ENCODE results near the gene PCYT2. TPM values are rescaled to one million over a fixed set of nuclear protein-coding genes. Genes with fewer than 3 reads are reported as not detected.
"Not testable (repeated sequence)": the region's sequence is repeated elsewhere in the genome, so short reads cannot be mapped to it uniquely, and the experiment has no call there.

PCYT2 gene
- total RNA-seq, 4 donors from 2014 or later = 18.4 to 45.8 (median 34.4) TPM

- TF ChIP-seq CTCF (IDR thresholded peaks at IDR 0.05) = no peak
- TF ChIP-seq POLR2AphosphoS5 (IDR thresholded peaks at IDR 0.05) = no peak
- no peak for TF ChIP-seq POLR2A (IDR thresholded peaks at IDR 0.05)
- TF ChIP-seq EP300 (IDR thresholded peaks at IDR 0.05) = no peak
- ATAC-seq = no peak
- H3K36me3 ChIP-seq = no peaks in the 10 kb centered on the region
- peaks cover 69% of the 10 kb centered on the region for H3K27me3 ChIP-seq
- no peak overlapping the region for H3K27ac ChIP-seq
- H3K4me3 ChIP-seq = no peak overlapping the region
- 81 to 93% methylated on average over 6 to 18 of the region's 19 CpGs for WGBS, 2 donors (ENCODE audit: low coverage in 1 of 2)
- no peaks in the 10 kb centered on the region for H3K9me3 ChIP-seq
- H3K4me1 ChIP-seq = peaks cover 0 to 4% (median 0%) of the 10 kb centered on the region in 3 donors
Observed at GRCh38 chr17:81954131-81955057, 43.2 kb upstream of the PCYT2 start.

- not testable (repeated sequence) for H3K27ac ChIP-seq, H3K36me3 ChIP-seq, H3K9me3 ChIP-seq, ATAC-seq, H3K4me1 ChIP-seq, H3K4me3 ChIP-seq
- WGBS, 2 donors (ENCODE audit: low coverage in 1 of 2) = 40 to 64% methylated on average over 2 to 5 of the region's 5 CpGs
- peaks cover 60% of the 10 kb centered on the region for H3K27me3 ChIP-seq
Observed at GRCh38 chr17:81953443-81953842, 42.2 kb upstream of the PCYT2 start.

GRCh38 chr17:81952792-81953228 is 41.6 kb upstream of the PCYT2 start:
- Histone ChIP-seq H3K36me3 (no peaks in the 10 kb centered on the region), H3K27ac (no peak overlapping the region), H3K4me1 (no peaks in the 10 kb centered on the region), H3K27me3 (peaks cover 53% of the 10 kb centered on the region), H3K9me3 (no peaks in the 10 kb centered on the region), H3K4me3 (no peak overlapping the region)
- WGBS, 2 donors (ENCODE audit: low coverage in 1 of 2) = no CpG with 5 or more reads among the region's 16 CpGs
- ATAC-seq = no peak
- TF ChIP-seq EP300 (IDR thresholded peaks at IDR 0.05) (no peak), CTCF (IDR thresholded peaks at IDR 0.05) (no peak)

GRCh38 chr17:81951785-81952684 is 40.8 kb upstream of the PCYT2 start:
- WGBS, 2 donors (ENCODE audit: low coverage in 1 of 2) = 47 to 51% methylated on average over 7 to 11 of the region's 13 CpGs
- Histone ChIP-seq H3K27ac (no peak overlapping the region), H3K4me1 (no peaks in the 10 kb centered on the region), H3K9me3 (no peaks in the 10 kb centered on the region), H3K36me3 (no peaks in the 10 kb centered on the region), H3K27me3 (peaks cover 46% of the 10 kb centered on the region), H3K4me3 (no peak overlapping the region)
- TF ChIP-seq CTCF (IDR thresholded peaks at IDR 0.05) (no peak), POLR2AphosphoS5 (IDR thresholded peaks at IDR 0.05) (no peak), POLR2A (IDR thresholded peaks at IDR 0.05) (no peak), EP300 (IDR thresholded peaks at IDR 0.05) (no peak)
- ATAC-seq = no peak

- Histone ChIP-seq H3K36me3 (no peaks in the 10 kb centered on the region), H3K27me3 (peaks cover 30% of the 10 kb centered on the region), H3K27ac (no peak overlapping the region), H3K9me3 (no peaks in the 10 kb centered on the region), H3K4me3 (no peak overlapping the region), H3K4me1 (no peaks in the 10 kb centered on the region)
- ATAC-seq = no peak
- 77% methylated on average over 6 of the region's 15 CpGs; no CpG with 5 or more reads in 1 of the 2 donors for WGBS, 2 donors (ENCODE audit: low coverage in 1 of 2)
- TF ChIP-seq POLR2A (IDR thresholded peaks at IDR 0.05) = no peak
Observed at GRCh38 chr17:81950501-81950900, 39.3 kb upstream of the PCYT2 start.
